NCI-H2029 (cell line): Measurements from ENCODE around the gene CIC.

Experiments
- DNase-seq: peaks from one replicate; lab custom pipeline; 2025; lab: John Stamatoyannopoulos, UW

The CIC gene

DNA sequence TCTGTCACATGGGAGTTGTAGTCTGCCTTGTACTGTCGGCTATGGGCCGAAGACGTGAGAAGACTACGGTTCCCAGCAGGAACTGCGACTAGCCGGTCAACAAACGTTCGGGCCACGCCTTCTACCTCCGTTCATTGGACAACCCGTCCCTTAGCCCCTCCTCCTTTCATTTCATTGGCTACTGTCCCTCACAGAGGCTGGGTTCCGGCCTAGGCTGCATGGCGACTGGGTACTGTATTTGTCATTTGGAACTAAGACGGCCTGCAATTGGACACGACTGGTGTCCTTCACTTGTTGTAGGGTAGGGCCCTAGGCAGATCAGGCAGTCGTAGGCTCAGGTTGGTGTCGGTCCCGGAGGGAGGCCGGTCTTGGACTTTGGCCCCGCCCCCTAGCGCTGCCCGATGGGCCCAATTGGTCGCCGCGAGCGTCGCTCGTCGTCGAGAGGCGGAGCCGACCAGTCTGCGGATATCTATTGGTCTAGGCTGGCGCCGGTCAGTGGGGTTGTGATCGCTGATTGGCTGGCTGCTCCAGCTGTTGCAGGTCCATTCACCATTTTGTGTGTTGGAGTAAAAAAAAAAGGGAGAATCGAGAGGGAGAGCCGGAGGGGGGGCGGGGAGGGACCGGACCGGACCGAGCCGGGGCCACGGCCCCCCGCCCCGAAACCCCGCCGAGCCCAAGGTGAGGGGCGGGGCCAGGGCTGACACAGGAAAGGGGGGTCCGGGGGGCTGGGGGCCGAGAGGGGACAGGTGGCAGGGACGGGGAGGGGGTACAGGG is at the start of gene CIC:
Gene CIC, plus strand, starts transcription at position 549 of the 774 bp plus-strand sequence. CDS start 2,532 bp downstream, outside the sequence.
- peak; percentile 100 for DNase-seq

DNA sequence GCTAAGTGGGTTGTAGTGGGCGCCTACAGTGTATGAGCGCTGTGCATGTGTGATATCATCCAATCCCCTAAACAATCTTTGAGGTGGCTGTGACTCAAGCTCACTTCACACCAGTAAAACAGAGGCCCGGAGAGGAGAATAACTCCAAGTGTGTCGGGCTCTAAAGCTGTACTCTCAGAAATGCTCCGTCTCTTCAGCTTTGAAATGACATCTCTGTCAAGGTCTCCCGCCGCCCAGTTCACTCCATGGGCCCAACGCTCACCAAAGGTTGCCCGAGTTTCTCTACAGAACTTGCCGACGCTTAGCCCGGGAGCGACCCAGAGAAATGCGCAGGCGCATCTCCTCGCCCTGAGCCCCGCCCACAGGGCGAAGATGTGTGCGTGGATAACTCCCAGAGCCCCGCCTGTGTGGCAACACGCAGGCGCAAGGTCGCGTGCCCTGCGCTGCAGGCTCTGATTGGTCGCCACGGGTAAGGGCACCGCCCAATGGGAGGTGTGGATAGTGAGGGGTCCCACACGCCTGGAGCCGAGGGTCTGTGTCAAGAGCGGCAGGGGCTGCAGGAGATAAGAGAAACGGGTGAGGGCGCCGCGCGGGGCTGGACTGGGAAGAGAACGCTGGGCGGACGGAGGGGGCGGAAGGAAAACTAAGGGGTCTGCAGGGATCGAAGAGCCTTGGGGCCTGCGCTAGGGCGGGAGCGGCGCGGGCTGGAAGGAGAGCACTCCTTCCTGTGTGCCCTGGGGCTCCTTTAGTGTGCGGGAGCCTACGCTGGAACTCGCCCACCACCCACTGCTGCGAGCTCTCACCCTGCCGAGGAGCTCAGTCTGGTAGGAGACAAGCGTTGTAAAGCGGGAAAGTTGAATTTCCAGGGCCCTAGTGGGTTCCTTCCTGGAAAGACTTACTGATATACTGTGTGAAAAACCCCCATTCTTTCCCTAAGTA is 49.0 kb upstream of the CIC start, which contains the start of gene ZNF526:
Gene ZNF526, plus strand, starts transcription at position 501 of the 939 bp plus-strand sequence. CDS start 4,092 bp downstream, outside the sequence.
- DNase-seq = peak; percentile 96

DNA sequence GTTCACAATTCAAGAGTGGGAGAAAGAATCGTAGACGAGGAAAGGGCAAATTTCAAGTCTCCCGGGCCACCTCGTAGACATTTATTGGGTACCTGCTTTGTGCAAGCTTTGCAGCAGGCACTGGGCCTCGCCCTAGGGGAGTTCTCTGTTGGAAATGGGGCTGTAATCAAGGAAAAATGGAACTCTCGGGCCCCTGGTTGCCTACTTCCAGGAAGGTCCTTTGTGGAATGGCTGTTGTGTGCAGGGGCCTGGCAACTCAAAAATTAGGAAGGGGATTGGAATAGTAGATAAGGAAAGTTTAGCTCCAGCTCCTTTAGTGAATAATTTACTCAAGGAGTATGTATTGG is 48.3 kb upstream of the CIC start:
- no peak for DNase-seq

DNA sequence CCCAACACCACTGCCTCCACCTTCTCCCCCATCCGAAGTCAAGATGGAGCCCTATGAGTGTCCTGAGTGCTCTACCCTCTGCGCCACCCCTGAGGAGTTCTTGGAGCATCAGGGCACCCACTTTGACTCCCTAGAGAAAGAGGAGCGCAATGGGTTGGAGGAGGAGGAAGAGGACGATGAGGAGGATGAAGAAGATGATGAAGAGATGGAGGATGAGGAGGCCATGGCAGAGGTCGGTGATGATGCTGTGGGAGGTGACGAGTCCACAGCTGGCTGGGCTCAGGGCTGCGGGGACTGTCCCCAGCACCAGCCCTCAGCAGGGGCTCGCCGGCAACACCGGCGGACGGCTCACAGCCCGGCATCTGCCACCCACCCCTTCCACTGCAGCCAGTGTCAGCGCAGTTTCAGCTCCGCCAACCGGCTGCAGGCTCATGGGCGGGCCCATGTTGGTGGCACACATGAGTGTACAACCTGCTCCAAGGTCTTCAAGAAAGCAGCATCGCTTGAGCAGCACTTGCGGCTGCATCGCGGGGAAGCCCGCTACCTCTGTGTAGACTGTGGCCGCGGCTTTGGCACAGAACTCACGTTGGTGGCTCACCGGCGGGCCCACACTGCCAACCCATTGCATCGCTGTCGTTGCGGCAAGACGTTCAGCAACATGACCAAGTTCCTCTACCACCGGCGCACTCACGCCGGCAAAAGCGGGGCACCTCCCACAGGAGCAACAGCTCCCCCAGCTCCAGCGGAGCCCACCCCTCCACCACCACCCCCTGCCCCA is 43.9 kb upstream of the CIC start:
- no peak for DNase-seq

DNA sequence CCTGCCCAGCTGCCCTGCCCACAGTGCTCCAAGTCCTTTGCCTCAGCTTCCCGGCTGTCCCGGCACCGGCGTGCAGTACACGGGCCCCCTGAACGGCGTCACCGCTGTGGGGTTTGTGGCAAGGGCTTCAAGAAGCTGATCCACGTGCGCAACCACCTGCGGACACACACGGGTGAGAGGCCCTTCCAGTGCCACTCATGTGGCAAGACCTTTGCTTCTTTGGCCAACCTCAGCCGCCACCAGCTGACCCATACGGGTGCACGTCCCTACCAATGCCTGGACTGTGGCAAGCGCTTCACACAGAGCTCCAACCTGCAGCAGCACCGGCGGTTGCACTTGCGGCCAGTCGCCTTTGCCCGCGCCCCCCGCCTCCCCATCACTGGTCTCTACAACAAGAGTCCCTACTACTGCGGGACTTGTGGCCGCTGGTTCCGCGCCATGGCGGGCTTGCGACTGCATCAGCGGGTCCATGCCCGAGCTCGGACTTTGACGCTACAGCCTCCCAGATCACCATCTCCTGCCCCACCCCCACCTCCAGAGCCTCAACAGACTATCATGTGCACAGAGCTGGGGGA is 43.2 kb upstream of the CIC start:
- no peak for DNase-seq

DNA sequence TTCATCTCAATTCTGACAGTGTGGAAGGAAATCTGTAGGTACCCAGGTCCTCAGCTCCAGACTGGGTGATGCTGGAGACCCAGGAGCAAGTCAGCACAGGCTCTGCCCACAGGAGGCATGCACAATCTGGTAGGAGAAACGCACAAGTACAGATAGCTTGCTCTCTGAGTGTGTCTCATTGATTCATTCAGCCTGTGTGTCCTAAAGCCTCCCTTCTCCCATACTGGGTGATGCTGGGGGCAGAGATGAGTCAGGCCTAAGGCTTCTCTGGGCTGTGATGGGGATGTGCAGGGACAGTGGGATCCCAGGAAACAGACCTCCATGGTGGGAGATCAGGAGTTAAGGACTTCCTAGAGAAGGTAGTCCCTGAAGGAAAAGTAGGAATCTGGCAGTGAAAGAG is 42.2 kb upstream of the CIC start:
- no peak for DNase-seq

DNA sequence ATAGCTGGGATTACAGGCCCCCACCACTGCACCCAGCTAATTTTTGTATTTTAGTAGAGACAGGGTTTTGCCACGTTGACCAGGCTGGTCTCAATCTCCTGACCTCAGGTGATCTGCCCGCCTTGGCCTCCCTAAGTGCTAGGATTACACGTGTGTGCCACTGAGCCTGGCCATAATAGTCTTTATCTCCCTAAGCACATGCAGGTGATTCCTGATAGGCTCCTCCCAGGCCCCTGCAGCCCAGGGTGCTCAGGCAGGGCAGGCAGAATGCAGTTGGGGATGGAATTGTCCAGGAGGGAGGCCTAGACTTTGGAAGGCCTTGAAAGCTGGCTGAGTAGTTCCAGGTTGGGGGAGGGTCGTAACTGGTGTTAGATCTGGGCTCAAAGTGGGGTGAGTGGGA is 40.4 kb upstream of the CIC start:
- no peak for DNase-seq

DNA sequence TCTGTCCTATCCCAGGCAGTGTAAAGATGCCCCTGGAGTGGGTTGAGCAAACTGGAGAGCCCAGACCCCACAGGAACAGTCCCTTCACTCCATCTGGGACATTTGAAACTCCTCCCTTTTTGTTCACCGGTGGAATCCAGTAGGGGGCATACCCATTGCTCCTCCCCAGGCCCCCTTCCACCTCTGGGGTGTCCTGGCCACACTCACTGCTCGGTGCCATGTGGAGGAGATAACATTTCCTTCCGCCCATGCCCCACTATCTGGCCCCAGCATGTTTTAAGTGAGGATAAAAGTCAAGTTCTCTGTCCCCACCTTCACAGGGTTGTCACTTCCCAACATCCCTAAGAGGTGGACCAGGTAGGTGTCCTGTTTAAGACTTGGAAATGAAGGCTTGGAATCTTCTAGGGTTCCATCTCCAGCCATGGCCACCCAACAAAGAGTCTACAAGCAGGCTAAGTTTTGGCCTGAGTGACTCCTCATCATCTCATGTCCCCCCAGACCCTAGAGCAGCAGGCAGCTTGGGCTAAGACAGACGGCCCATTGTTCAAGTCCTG is 39.7 kb upstream of the CIC start:
- DNase-seq = no peak

DNA sequence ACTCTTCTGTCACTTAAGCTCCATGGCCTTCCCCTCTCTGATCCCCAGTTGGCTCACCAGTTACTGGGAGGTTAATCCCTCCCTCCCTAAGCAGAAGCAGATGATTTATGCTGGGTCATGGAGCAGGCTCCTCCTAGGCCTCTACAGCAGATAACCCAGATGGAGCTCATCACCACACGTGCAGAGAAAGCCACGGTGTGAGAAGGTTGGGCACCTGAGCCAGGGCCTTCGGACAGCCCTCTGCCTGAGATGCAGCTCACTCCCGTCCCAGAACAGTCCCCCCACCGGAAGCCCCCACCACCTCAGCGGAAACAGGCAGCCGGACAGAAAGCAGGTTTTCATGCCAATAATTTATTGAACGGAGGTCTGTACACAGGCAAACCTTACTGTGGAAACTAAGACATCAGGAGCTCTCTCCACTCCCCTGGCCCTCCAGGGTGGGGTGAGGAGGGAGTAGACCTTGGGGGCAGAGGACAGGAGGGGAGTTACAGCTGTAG is 39.1 kb upstream of the CIC start:
- no peak for DNase-seq

DNA sequence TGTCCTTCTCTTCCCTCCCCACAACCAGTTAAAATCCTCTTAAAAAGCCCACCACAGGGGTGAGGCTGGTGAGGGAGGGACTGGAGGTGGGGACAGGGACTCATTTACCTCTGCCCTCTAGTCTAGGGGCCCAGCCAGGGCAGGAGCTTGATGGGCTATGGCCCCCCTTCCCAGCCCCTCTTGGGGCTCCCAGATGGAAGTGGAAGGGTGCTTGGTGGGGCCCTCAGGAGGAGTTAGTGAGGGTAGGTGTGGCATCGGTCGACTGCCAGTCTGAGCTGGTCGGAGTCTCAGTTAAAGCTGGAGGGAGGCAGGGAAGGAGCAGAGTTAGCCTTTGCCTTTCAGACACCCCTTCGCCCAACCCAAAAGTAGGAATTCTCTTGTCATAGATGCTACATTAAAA is 38.5 kb upstream of the CIC start:
- DNase-seq = no peak

DNA sequence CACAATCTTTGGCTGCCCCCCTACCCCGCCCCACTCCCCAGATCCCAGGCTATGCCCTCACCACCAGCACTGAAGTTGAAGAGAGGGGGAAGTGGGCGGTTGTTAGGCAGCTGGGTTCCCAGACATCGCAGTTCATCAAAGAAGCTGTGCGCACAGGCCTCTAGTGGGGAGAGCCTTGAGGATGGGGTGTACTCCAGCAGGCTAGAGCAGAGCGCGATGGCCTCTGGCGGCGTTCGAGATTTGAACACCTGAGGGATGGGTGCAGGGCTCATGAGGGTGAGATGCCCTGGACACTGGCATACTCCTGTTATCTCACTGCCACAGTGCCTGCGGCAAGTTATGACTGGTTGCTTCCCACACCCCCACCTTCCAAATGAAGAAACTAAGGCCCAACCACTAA is 36.6 kb upstream of the CIC start:
- no peak for DNase-seq

DNA sequence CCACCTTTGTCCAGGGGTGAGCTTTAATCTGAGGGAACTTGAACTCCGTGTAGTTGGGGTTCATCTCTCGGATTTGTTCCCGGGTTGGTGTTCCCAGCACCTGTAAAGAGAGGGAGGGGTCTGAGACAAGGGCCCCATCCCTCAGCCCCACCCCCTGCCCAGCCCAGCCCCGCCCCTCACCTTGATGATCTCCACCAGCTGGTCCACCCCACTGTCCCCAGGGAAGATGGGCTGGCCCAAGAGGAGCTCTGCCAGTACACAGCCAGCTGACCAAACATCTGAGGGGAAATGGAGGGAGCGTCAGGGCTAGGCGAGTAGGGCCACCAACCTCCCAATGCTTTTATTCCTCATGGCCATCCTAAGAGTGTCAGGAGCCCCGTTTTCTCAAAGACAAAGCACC is 35.9 kb upstream of the CIC start:
- DNase-seq = no peak

DNA sequence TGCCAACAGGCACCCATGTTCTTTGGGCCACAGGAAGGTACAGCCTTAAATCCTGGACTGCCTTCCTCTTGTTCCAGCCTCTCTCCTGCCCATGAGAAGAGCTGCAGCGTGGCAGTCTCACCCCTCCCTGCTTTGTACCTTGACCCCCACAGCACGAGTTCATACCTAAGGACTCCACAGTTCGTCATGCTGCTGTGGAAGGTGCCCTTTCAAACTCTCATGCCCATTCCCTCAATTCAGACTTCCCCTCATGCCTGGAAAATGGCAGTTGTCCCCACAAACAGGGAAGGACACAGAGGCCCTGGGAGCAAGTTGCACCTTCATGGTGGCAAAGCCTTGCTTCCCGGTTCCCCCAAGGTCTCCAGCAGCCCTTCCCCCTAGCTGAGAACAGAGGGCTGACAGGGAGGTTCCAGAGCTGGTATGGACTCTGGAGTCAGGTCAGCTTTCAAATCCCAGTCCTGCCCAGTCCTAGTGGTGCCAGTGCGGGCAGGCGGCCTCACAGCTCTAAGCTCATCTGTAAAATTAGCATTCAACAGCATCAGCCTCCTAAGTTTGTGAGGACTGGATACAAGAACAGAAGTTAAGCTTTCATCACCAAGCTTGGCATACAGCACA is 35.3 kb upstream of the CIC start:
- no peak for DNase-seq

DNA sequence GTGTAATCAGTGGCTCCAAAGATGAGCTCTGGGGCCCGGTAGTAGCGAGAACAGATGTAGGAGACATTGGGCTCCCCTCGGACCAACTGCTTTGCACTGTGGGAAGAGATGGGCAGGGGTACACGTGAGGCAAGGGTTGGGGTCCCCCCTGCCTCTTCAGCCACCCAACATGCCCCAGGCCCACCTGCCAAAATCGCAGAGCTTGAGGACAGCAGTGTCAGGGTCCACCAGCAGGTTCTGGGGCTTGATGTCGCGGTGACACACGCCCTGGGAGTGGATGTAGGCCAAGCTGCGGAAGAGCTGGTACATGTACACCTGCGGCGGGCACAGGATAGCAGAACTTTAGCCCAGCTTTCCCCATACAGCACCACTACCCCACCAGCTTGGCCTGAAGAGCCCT is 34.7 kb upstream of the CIC start:
- DNase-seq = no peak

DNA sequence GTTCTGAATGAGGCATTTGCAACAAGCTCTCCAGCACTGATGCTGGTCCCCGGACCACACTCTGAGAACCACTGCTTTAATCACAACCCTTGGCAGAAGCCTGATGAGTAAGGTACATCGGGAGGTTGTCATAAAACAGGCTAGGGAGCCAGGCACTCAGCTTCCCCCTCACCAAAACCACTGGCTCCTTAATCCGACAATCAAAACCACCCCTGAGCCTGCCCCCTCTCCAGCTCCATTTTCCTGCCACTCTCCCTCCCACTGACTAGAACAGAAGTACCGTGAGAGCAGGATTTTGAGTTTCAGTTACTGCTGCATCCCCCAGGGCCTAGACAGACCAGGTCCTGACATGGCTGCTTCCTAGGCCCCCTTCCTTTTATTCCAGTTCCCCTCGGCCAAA is 33.9 kb upstream of the CIC start:
- DNase-seq = no peak

DNA sequence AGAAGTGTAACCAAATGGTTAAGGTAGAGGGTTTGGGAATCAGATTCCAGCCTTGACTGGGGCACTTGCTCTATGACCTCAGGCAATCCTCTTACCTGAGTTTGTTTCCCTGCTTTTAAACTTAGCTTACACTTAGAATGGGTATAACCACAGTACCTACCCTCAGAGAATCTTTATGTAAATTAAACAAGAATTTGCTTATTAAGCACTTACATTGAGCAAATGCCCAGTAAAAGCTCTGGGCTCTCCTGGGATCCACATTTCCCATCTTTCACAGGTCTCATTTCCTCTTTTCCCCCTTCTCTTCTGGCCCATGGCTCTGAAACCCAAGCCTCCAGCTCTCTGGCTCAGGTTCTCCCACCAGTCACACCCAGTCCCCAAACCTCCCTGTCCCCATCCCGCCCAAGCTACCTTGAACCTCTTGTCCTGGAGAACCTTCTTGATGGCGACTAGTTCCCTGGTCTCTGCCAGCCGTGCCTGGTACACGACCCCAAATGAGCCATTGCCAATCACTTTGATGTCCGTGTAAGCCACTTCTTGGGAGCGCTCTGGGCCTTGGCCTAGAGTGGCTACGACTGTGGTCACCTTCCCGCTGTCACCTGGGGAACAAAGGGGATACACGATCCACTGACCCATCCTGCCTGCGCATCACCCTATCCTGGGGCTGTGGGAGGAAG is 29.4 kb upstream of the CIC start:
- DNase-seq = no peak

DNA sequence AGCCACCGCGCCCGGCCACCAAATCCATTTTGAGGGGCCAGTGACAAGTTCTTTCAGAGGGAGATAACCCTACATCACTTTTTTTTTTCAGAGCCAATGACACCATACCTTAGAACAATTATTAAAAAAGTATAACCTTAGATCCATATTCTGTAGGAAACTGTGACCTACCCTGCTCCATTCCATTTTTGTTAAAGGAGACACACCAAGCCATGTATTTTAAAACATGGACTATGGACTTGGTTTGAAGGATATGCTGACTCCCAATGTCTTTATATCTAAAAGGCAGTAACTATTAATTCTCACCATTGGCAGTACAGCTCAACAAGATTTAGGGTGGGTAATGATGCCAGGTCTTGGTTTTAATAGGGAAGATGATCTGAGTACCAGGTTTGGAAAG is 27.8 kb upstream of the CIC start:
- DNase-seq = no peak

DNA sequence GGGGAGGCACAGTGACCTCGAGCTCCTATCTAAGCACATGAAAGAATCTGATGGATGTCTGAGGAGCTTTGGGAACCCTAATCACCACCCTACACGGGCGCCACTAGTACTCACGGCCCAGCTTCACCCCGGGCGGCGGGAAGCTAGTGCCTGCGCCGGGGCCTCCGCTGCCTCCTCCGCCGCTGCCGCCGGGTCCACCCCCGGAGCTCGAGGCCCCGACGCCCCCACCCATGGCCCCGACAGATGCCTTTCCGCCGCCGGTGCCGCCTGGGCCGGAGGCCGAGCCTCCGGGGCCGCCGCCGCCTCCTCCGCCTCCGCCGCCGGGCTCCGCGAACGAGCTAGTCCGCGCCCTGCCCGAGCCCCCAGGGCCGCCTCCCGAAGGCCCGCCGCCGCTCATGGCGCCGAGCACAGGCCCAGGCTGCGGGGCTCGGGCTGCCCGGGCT is 27.0 kb upstream of the CIC start:
- no peak for DNase-seq

DNA sequence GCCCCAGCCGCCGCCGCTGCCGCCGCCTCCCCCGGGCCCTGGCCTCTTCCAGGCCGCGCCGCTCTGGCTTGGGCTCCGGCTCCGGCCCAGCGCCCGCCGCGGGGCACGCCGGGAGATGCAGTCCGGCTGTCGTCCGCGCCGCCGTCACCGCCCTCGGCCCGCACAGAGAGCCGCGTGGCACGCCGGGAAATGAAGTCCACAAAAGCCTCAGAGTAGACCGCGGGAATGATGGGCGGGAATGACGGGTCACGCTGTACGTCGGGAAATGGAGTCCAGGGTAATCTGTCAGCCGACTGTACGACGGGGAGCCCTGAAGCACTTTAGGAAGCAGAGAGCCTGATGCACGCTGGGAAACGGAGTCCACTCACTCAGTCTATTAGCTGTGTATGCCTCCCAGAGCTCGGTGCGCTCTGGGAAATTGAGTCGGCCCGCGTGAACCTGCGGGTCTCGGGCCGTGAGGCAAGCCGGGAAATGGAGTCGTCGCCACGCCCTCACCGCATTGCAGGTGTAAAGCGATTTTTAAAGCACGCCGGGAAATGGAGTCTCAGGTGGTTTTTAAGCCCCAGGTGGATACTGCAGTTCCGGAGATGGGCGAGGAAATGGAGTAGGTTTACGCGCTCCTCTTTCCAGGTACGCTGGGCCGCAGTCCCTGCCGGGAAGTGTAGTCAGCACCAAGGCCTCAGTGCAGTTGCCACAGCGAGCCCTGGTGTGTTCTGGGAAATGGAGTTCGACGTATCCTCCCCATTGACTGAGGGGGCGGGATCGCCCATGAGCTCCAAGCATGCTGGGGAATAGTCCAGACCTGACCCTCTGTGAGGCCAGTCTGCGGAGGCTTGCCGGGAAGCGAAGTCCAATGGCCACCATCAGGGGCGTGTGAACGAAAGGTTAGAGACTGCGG is 26.3 kb upstream of the CIC start, which contains the start of gene GSK3A:
Gene GSK3A, minus strand, starts transcription at position 91 of the 898 bp plus-strand sequence. CDS start 137 bp downstream, outside the sequence.
- DNase-seq = peak; percentile 100
